A549 (cell line): ENCODE results near the gene BTBD7. TPM values are rescaled to one million over a fixed set of nuclear protein-coding genes. Genes with fewer than 3 reads are reported as not detected.

Experiments
- ATAC-seq, 2 experiments: fragments of 200-7000 bp in 1 of 2; fragments of >200 bp in 1 of 2; cut with Nextera tagmentation in 1 of 2; cut with Tn5 transposase in 1 of 2; 3 replicates each; pipeline versions ENCODE4 v1.8.0 to v1.9.1; 2018 to 2020; ENCODE audit warnings: mild to moderate bottlenecking in 1 of 2, moderate library complexity in 1 of 2
- CTCF ChIA-PET: fragments of 300-600 bp; sonication (Branson Sonifier 250); formaldehyde crosslinking; extraction: SDS; loops from one replicate; lab custom pipeline; 2021; ENCODE audit warnings: antibody characterized with exemption, inconsistent platforms; lab: Yijun Ruan, JAX
- POLR2A ChIA-PET: fragments of 350-600 bp; formaldehyde crosslinking; extraction: SDS; loops from one replicate; lab custom pipeline; 2021; ENCODE audit warnings: antibody characterized with exemption, inconsistent platforms; lab: Yijun Ruan, JAX
- DNase-seq, 2 experiments: peaks; one replicate each; pipeline versions ENCODE4 v3.0.0 to v3.0.0-alpha.2; 2011 to 2016; ENCODE audit warnings: low read depth in 1 of 2, low spot score in 1 of 2
- FAIRE-seq: peaks from 2 replicates; lab custom pipeline; 2011; peaks lifted over from hg19 to GRCh38; lab: Jason Lieb, UNC
- H3K27ac ChIP-seq, 2 experiments: fragments of >200 bp; sonication (Bioruptor Twin); formaldehyde crosslinking; 3 replicates each; pipeline ENCODE4 v1.5.1; 2016 to 2017
- H3K4me1 ChIP-seq: fragments of >200 bp; sonication (Bioruptor Twin); formaldehyde crosslinking; 3 replicates; pipeline ENCODE4 v1.6.1; 2016
- H3K4me2 ChIP-seq: fragments of >200 bp; sonication (Bioruptor Twin); formaldehyde crosslinking; 3 replicates; pipeline ENCODE4 v1.6.1; 2016
- H3K4me3 ChIP-seq: fragments of >200 bp; sonication (Bioruptor Twin); formaldehyde crosslinking; 3 replicates; pipeline ENCODE4 v1.5.1; 2016
- H3K9me3 ChIP-seq: fragments of >200 bp; sonication (Bioruptor Twin); formaldehyde crosslinking; 3 replicates; pipeline ENCODE4 v1.6.1; 2016
- RFX5 ChIP-seq: fragments of 450-650 bp; IDR thresholded peaks from 2 replicates; pipeline ENCODE4 v1.7.1; 2014; ENCODE audit warnings: antibody characterized with exemption, mild to moderate bottlenecking, moderate library complexity
- WGBS: methylation state at CpG from one replicate; pipeline ENCODE4 v1.1.6; 2017; ENCODE audit errors: missing lambda C conversion rate; 5-methylcytosine and 5-hydroxymethylcytosine counted together
- polyA plus RNA-seq, 4 experiments: library from polyadenylated mRNA; depleted of rRNA in 3 of 4; stranded (reverse); fragments of >200 nt; fragmentation: RNase III in 1 of 4; extraction: RNeasy Plus Mini Kit Qiagen cat#74134 plus additional on column Dnase treatment in 1 of 4; gene quantifications; 2 replicates in 3 of 4; 3 replicates in 1 of 4; pipeline ENCODE4 v1.2.3, GENCODE V29; 2011 to 2017

BTBD7 gene
- polyA plus RNA-seq, 2 of the 4 experiments (the other 2 are of a cell fraction): 11.1 to 17.4 TPM

DNA sequence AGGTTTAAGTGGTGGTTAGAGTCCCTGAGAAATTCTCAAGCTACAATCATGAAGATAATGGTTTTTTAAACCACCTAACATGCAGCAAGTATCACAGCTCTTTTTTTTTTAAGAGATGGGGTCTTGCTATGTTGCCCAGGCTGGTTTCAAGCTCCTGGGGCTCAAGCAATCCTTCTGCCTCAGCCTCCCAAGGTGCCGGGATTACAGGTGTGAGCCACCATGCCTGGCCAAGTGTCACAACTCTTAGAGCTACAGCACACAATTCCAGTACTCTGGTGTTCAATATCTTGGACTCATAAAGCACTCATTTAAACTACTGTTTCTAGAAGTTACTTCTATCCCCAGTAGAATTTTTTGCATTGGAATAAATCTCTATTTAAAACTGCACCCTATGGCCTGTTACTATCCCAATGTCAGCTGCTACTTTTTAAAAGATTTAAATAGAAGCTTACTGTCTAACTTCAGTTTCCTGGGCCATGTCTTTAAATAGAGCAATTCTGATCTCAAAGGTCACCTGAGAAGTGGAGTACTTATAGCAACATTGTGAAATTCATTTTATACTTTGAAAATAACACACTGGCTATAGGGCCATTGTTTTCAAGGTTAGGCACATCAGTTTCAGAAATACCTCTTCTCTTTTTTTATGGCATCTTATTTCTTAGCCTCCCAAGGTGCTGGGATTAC lies 137.4 kb downstream of the BTBD7 start:
- Histone ChIP-seq H3K9me3 (no peaks in the 10 kb centered on the region), H3K27ac (no peak overlapping the region), H3K4me3 (no peak overlapping the region), H3K4me1 (no peaks in the 10 kb centered on the region), H3K4me2 (no peak overlapping the region)
- no peak for TF ChIP-seq RFX5
- POLR2A ChIA-PET: interaction anchor here (1.2 kb wide), 1 partner anchor 11 kb away, joined by 4 read pairs; the partner anchor contains the start of gene MOAP1
- 100% methylated on average over 1 of the region's 1 CpG for WGBS
- CTCF ChIA-PET: interaction anchor here (0.6 to 1.9 kb wide), 5 partner anchors 10 to 82 kb away, joined by 3 to 7 read pairs (median 4); partner anchors contain the start of genes GON7 and UBR7
- no peak for ATAC-seq
- DNase-seq: no peak
- no peak for FAIRE-seq

Other genes with a start within 250 kb of the BTBD7 start
- gene ITPK1, start 217.1 kb downstream of the BTBD7 start, polyA plus RNA-seq (2011; rRNA removed): 47.0 and 59.1 TPM in 2 replicates
- gene ITPK1, start 217.1 kb downstream of the BTBD7 start, polyA plus RNA-seq (2017; fragmentation: RNase III; extraction: RNeasy Plus Mini Kit Qiagen cat#74134 plus additional on column Dnase treatment): 42.7 to 46.2 TPM (median 42.9 TPM) in 3 replicates
- gene MOAP1, start 148.1 kb downstream of the BTBD7 start, polyA plus RNA-seq (2011; rRNA removed): 18.0 and 23.9 TPM in 2 replicates
- gene MOAP1, start 148.1 kb downstream of the BTBD7 start, polyA plus RNA-seq (2017; fragmentation: RNase III; extraction: RNeasy Plus Mini Kit Qiagen cat#74134 plus additional on column Dnase treatment): 11.0 to 13.5 TPM (median 13.3 TPM) in 3 replicates
- 34.5 and 37.0 TPM in 2 replicates for gene LYSET, start 147.7 kb downstream of the BTBD7 start, polyA plus RNA-seq (2011; rRNA removed)
- gene LYSET, start 147.7 kb downstream of the BTBD7 start, polyA plus RNA-seq (2017; fragmentation: RNase III; extraction: RNeasy Plus Mini Kit Qiagen cat#74134 plus additional on column Dnase treatment): 27.0 to 31.3 TPM (median 29.9 TPM) in 3 replicates
- gene GON7, start 126.0 kb downstream of the BTBD7 start, polyA plus RNA-seq (2011; rRNA removed): 14.6 and 19.2 TPM in 2 replicates
- 20.3 to 23.3 TPM (median 22.1 TPM) in 3 replicates for gene GON7, start 126.0 kb downstream of the BTBD7 start, polyA plus RNA-seq (2017; fragmentation: RNase III; extraction: RNeasy Plus Mini Kit Qiagen cat#74134 plus additional on column Dnase treatment)
- 35.0 and 40.4 TPM in 2 replicates for gene UBR7, start 125.8 kb downstream of the BTBD7 start, polyA plus RNA-seq (2011; rRNA removed)
- 33.7 to 37.0 TPM (median 34.3 TPM) in 3 replicates for gene UBR7, start 125.8 kb downstream of the BTBD7 start, polyA plus RNA-seq (2017; fragmentation: RNase III; extraction: RNeasy Plus Mini Kit Qiagen cat#74134 plus additional on column Dnase treatment)
- gene COX8C, start 14.1 kb upstream of the BTBD7 start, polyA plus RNA-seq (2011; rRNA removed): not detected in 2 replicates
- gene COX8C, start 14.1 kb upstream of the BTBD7 start, polyA plus RNA-seq (2017; fragmentation: RNase III; extraction: RNeasy Plus Mini Kit Qiagen cat#74134 plus additional on column Dnase treatment): not detected in 3 replicates
- gene UNC79, start 97.9 kb upstream of the BTBD7 start, polyA plus RNA-seq (2011; rRNA removed): 0.01 TPM in 2 replicates
- 0.01 TPM in 3 replicates for gene UNC79, start 97.9 kb upstream of the BTBD7 start, polyA plus RNA-seq (2017; fragmentation: RNase III; extraction: RNeasy Plus Mini Kit Qiagen cat#74134 plus additional on column Dnase treatment)